ENCODE results near the gene GRAMD4.

Gene GRAMD4

GRCh38 chr22:46598224-46598623 is 22.0 kb upstream of the GRAMD4 start:
- DNase-seq, result no peak

DNA sequence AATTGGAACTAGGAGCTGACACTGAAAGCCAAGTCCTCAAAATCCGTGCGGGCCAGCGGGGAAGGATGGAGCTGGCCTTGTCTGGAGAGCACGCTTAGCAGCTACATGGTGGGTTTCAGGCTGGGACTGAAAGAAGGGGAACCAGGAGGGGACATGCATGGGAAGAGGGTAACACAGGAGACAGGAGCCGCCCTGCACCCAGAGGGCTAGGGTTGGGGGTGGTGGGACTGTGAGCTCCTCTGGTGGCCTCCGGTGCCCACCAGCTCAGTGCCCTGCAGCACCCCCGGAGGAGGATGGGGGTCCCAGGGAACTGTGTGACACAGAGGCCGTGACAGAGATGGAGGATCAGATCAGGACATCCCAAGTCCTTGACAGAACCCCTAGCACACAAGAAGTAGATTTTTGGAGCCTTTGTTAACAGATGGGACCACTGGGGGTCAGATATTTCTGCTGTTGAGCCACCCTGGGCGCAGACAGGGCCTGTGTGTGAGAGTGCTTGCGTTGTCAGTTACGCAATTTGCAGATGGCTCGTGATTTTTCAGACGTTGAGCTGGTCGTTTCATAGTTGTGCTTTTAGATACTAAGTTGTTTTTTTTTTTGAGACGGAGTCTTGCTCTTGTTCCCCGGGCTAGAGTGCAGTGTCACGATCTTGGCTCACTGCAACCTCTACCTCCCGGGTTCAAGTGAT is 21.3 kb upstream of the GRAMD4 start:
- no peak for DNase-seq

- DNase-seq, result no peak
Measured at GRCh38 chr22:46600273-46600796, 19.9 kb upstream of the GRAMD4 start.

- DNase-seq, result no peak
Measured at GRCh38 chr22:46602025-46602424, 18.2 kb upstream of the GRAMD4 start.

- peak; percentile 21 for DNase-seq
Measured at GRCh38 chr22:46604306-46604690, 15.9 kb upstream of the GRAMD4 start.

- no peak for DNase-seq
Measured at GRCh38 chr22:46605117-46605516, 15.1 kb upstream of the GRAMD4 start.

- DNase-seq, result no peak
Measured at GRCh38 chr22:46606886-46607285, 13.3 kb upstream of the GRAMD4 start.

GRCh38 chr22:46607483-46608114 is 12.6 kb upstream of the GRAMD4 start:
- DNase-seq, result no peak

DNA sequence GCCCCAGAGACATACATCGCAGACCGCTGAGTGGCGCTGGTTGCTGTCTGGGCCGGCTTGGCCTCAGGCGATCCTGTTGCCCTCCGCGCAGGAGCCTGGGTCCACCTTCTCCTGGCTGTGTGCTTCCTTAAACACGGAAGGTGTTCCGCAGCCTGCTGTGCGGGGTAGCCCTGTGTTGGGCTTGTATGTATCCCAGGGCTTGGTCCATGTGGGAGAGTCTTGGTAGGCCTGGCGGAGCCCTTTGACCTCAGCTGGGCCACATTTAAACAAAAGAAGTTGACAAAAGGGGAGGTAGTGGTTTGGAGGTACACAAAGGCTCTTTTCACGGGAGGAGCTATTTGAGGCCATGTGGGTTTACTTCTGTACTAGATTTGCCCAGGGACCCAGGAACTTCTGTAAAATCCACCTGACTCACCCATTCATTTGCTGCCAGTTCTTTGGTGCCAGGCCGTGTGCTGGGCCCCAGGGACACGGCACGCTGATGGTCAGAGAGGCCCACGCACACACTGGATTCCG is 11.0 kb upstream of the GRAMD4 start:
- DNase-seq, result no peak

- no peak for DNase-seq
Measured at GRCh38 chr22:46609724-46610201, 10.4 kb upstream of the GRAMD4 start.

GRCh38 chr22:46610356-46610755 is 9.8 kb upstream of the GRAMD4 start:
- no peak for DNase-seq

GRCh38 chr22:46611189-46611588 is 9.0 kb upstream of the GRAMD4 start:
- no peak for DNase-seq

- no peak for DNase-seq
Measured at GRCh38 chr22:46612341-46612903, 7.8 kb upstream of the GRAMD4 start.

DNA sequence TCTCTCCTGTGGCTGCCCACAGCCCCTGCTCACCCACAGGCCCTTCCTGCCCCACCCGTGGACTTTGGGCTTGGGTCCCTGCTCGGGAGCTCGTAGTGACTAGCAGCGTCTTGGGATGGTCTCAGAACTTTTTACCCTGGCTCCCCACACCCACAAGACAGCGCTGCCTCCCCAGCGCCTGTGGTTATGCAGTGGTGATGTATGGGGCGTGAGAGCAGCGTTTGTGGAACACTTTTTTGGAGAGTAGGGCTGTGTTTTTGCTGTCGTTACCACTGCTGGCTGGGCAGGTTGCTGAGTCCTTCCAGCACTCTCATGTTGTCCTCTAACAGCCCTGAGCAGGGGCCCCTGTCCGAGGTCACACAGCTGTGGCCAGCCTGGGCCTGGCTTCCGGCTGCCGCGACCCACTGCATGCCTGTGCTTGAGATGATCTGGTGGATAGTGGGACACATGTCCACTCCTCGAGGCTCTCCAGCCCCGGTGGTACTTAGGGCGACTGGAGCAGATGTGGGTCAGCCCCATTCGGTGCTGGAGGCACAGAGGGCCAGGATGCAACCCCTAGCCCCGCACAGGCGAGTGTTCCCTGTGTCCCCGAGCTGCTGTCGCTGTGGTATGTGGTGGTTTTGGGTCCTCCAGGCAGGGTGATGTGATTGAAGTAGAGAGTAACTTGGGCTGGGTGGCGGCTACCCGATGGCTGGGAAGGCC is 7.1 kb upstream of the GRAMD4 start:
- DNase-seq, result peak; percentile 35

- DNase-seq, result no peak
Measured at GRCh38 chr22:46613606-46614021, 6.6 kb upstream of the GRAMD4 start.

DNA sequence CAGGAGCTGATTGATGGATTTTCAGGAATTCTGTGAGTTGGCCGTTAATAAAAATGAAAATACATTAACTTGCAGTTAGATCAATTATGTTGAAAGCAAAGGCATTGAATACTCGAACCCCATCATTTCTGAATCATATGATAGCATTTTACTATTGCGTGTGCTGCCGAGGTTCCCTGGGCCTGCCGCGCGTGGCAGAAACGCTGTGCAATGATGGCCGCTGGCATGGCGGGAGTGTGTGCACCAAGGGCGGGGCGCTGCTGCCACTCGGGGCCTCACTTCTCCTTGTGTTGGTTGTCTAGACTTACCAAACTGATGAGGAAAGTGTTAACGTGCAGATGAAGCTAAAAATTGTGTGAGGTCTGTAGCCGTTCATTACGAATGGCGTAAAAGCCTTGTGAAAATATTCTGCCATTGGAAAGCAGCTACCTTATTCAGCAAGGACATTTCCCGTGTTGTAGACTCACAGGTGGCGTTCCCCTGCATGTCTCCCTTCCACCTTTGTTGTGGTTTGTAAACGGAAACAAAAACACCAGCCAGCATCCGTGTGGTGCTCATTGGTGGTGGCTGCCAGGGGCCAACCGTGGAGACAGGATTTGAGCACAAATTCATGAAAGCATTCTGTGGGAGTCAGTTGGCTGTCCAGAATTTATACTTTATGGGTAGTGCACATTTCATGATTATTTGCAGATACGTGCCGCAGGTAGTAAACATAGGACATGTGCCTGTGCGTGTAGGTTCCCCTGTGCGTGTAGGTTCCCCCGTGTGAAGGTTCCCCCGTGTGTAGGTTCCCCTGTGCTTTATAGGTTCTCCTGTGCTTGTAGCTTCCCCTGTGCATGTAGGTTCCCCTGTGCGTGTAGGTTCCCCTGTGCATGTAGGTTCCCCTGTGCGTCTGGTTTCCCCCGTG is 5.9 kb upstream of the GRAMD4 start:
- DNase-seq, result peak; percentile 92

DNA sequence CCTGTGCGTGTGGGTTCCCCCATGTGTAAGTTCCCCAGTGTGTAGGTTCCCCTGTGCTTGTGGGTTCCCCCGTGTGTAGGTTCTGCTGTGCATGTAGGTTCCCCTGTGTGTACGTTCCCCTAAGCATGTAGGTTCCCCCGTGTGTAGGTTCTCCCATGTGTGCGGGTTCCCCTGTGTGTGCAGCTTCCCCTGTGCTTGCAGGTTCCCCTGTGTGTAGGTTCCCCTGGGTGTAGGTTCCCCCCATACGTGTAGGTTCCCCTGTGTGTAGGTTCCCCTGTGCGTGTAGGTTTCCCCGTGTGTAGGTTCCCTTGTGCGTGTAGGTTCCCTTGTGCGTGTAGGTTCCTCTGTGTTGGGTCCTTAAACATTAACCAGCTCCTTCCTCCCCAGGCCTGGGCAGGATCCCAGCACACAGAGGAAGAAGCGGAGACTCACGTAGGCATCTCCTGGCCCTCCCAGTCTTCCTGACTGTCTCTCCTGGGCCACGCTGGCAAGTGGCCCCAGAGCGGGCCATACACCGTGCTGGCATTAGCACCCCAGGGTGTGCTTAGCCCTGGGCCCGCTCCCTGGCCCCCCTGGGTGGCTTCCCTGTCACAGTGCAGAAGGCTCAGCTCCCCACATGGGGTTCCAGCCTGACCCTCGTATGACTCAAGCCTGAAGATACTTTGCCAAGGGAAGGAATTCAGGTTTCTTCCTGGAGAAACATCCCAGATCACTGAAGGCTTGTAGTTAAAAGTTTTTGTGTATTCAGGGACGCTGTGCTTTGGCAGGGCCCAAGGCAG is 2.8 kb upstream of the GRAMD4 start:
- DNase-seq, result no peak

DNA sequence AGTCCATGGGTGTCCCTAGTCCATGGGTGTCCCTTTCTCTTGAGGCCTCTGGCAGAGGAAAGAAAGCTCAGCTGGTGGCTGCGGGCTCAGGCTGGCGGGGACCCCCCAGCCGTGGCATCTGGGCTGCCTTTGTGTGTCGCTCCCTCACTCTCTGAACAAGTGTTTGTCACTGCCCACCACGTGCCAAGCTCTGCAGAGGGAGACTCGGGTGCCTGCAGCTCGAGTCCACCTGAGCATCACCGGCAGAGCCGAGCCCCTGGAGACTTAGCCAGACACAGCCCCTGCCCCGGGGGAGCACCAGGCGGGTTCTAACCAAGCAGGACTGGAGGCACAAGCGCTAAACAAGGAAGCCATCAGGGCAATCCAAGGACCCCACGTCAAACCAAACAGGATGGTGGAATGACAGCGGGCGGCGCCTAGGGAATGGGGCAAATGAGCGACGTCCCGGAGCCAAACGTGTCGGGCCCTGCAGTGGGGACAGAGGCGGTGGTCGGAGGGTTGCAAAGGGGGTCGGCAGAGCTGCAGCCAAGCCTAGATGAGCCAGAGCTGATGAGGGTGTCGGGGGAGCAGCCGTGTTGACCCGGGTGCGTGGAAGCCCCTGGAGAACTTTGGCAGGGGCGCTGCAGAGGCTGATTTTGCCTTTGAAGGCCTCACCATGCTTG is 2.1 kb upstream of the GRAMD4 start:
- no peak for DNase-seq

- DNase-seq, result no peak
Measured at GRCh38 chr22:46618667-46619066, 1.5 kb upstream of the GRAMD4 start.

DNA sequence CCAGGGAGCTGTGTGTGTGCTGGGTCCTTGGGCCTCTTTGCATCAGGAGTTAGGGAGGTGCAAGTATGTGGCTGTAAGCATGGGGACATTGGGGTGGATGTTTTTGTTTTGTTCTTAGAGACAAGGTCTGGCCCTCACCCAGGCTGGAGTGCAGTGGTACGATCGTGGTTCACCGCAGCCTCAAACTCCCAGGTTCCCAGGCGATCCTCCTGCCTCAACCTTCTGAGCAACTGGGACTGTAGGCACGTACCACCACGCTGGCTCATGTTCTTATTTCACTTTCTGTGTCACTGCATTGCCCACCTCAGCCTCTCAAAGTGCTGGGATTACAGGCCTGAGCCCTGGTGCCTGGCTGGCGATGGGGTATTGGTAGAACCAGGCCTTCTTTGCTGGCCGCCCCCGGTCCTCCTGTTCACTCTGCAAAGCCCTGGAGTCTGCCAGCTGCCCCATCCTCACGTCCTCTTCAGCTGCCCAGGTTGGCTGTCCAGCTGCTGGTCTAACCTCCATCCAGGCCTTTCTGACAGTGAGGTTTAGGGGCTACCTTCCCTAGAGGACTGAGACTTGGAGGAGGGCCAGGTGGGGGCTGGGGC is 851 bp upstream of the GRAMD4 start:
- DNase-seq, result no peak

Data from central memory CD4-positive, alpha-beta T cell (primary cell).